ENCODE measurements around the gene FLNB.

Gene FLNB

DNA sequence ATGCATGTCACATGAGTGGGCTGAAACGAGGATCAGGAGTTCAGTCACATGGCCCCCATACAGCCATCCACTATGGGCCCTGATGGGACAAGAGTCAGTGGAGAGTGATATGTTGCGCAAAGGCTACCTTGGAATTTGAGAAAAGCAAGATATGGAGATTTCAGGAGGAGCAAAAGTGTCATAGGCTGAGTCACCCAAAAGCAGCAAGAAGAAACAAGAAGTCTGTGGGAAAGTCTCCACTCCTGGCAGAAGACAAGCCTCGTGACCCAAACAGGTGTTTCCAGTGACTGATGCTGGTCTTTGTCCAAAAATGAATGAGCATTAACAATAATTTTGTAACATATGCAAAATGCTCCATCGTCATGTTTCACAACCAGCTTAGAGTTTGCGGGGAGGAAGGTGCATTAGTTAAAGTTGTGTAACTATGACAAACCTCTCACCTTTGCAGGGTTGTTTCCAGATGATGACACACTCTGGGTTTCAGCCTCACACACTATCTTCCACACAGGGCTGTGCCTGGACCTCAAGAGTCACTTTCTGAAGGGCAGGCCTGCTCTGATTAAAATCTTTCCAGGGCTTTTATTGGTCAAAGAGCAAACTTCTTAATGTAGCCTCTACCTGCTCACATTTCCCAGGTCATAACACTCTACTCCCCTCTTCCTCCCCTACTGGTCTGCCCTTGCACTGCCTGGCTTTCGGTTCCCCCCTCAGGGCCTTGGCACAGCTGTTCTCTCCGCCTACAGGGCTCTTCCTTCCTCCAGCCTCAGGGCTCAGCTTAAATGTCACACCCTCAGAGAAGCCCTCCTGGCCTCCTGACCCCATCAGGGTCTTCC lies 206.5 kb downstream of the FLNB start:
- DNase-seq (ENCODE audit: low spot score): peak; percentile 60
- Histone ChIP-seq H3K27ac (no peak overlapping the region), H3K4me3 (no peak overlapping the region)
- TF ChIP-seq, protein P1, sequence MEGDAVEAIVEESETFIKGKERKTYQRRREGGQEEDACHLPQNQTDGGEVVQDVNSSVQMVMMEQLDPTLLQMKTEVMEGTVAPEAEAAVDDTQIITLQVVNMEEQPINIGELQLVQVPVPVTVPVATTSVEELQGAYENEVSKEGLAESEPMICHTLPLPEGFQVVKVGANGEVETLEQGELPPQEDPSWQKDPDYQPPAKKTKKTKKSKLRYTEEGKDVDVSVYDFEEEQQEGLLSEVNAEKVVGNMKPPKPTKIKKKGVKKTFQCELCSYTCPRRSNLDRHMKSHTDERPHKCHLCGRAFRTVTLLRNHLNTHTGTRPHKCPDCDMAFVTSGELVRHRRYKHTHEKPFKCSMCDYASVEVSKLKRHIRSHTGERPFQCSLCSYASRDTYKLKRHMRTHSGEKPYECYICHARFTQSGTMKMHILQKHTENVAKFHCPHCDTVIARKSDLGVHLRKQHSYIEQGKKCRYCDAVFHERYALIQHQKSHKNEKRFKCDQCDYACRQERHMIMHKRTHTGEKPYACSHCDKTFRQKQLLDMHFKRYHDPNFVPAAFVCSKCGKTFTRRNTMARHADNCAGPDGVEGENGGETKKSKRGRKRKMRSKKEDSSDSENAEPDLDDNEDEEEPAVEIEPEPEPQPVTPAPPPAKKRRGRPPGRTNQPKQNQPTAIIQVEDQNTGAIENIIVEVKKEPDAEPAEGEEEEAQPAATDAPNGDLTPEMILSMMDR (IDR thresholded peaks at IDR 0.05): no peak

DNA sequence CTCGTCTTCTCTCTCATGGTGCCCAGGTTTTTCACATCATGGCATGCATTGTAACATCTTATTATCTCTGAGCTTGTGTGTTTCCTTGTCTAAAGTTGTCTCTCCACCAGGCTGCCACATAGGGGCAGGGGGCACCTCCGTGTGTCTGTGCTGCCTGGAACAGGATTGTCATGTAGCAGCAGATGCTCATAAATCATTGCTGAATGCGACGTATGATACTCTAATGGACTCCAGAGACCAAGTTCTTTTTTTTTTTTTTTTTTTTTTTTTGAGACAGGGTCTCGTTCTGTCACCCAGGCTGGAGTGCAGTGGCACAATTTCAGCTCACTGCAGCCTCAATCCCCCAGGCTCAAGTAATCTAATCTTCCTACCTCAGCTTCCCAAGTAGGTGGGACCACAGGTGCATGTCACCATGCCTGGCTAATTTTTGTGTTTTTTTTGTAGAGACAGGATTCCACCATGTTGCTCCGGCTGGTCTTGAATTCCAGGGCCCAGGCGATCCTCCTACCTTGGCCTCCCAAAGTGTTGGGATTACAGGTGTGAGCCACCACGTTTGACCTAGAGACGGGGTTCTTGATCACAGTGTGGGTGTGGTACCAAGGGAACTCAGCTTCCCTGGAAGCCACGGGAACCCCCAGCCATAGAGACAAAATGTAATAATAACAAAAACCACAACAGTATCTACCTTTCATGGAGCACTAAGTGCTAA lies 207.2 kb downstream of the FLNB start:
- TF ChIP-seq, protein P1 (IDR thresholded peaks at IDR 0.05): no peak
- peak; percentile 49 for DNase-seq (ENCODE audit: low spot score)
- Histone ChIP-seq H3K4me3 (no peak overlapping the region), H3K27ac (no peak overlapping the region)

DNA sequence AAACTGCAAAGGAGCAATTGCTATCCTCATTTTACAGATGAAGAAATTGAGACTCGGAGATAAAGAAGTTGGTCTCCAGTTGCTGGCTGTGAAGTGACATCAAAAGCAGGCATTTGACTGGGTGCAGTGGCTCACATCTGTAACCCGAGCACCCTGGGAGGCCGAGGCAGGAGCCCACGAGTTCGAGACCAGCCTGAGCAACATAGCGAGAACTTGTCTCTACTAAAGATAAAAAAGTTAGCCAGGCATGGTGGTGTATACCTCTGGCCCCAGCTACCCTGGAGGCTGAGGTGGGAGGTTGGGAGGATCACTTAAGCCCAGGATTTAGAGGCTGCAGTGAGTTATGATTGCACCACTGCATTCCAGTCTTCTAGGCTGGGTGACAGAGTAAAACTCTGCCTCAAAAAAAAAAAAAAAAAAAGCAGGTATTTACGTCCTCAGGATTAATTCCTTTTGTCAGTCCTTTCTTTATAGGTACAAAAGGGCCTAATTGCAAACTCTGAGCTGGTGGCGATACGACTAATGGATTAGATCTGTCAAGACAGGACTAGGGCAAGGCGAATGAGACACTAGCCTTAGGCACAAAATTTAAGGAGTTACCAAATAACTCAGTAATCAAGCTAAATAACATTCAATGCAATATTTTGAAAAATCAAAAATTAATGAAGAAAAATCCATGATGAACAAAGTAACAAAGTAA lies 208.4 kb downstream of the FLNB start:
- H3K4me3 ChIP-seq: no peak overlapping the region
- TF ChIP-seq, protein P1 (IDR thresholded peaks at IDR 0.05): no peak
- no peak overlapping the region for H3K27ac ChIP-seq
- DNase-seq (ENCODE audit: low spot score): peak; percentile 41

DNA sequence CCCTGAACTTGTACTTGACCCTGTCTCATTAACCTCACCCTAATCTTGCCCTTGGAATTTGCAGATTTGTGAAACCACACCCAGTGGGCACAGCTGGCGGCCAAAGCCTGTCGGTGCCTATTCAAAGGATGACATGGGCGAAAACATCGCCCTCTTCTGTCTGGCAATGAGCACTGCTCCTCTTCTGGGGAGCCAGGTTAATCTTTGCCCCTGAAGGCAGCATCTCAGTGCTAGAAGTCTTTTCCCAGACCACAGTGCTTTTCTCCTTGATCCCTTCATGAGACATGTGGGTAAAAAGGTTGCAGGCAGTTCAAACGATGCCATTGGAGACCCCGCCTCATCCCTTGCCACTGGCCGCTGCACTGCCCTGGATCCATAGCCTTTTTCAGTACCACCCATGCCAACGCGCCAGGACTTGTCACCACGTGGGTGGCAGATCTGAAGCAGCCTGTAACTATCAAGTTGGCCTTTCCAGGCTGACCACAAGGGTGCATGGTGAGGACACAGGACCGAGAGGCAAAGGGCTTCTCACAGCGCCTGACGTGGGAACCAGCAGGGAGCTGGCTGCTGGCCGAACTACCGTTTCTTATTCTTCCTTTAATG lies 209.1 kb downstream of the FLNB start:
- DNase-seq (ENCODE audit: low spot score): peak; percentile 81
- Histone ChIP-seq H3K27ac (peak overlapping the region in 1 of 2 donors; percentile 48), H3K4me3 (no peak overlapping the region)
- TF ChIP-seq, protein P1 (IDR thresholded peaks at IDR 0.05): peak; percentile 78

DNA sequence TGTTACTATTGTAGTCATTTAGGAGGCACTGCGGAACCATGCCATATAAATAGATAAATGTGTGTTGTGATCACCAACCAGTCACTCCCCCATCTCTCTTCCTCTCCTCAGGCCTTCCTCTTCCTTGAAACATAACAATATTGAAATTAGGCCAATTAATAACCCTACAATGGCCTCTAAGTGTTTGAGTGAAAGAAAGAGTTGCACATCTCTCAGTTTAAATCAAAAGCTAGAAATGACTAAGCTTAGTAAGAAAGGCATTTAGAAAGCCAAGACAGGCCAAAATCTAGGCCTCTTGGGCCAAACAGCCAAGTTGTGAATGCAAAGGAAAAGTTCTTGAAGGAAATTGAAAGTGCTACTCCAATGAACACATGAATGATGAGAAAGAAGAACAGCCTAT lies 210.7 kb downstream of the FLNB start:
- Histone ChIP-seq H3K4me3 (no peak overlapping the region), H3K27ac (no peak overlapping the region)
- no peak for DNase-seq (ENCODE audit: low spot score)
- TF ChIP-seq, protein P1 (IDR thresholded peaks at IDR 0.05): no peak
